GM12891 (cell line): Measurements from ENCODE around the gene TEAD3.

ENCODE experiments used
- PAX5 ChIP-seq: IDR thresholded peaks from 2 replicates; pipeline ENCODE4 v1.6.1; 2011; ENCODE audit warnings: low read length, moderate library complexity, mild to moderate bottlenecking; ENCODE audit not compliant: insufficient read depth, severe bottlenecking
- POLR2A ChIP-seq: IDR thresholded peaks from 2 replicates; pipeline ENCODE4 v1.6.1; 2011; ENCODE audit warnings: low read depth, low read length, control low read depth
- POLR2AphosphoS5 ChIP-seq: IDR thresholded peaks from 2 replicates; pipeline ENCODE4 v1.6.1; 2011; ENCODE audit warnings: low read depth, low read length, control low read depth
- SPI1 ChIP-seq: IDR thresholded peaks from 2 replicates; pipeline ENCODE4 v1.6.1; 2011; ENCODE audit warnings: low read depth, low read length, control low read depth
- TAF1 ChIP-seq: IDR thresholded peaks from 2 replicates; pipeline ENCODE4 v1.6.1; 2011; ENCODE audit warnings: low read depth, low read length, control low read depth

DNA sequence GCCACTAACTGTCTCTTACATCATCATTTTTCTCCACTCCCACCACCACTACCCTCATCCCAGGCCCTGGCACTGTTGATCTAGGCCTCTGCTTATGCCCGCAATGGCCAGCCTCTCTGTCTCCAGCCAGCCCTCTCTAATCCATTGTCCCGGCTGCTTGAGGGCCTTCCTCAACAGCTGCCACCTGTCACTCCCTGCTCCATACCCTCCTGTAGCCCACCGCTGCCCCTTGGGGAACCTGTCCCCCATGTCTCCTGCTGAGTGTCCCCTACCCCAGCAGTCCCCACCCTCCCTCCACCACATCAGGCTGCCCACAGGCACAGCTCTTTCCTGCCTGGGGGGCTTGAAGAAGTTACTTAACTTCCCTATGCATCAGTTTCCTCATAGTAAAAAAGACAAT lies 13.4 kb downstream of the TEAD3 start:
- TF ChIP-seq TAF1 (no peak), POLR2A (no peak), PAX5 (no peak), POLR2AphosphoS5 (no peak), SPI1 (no peak)
